Neural cell (in vitro differentiated cells): Measurements from ENCODE around the gene IRAK2.

ENCODE experiments used
- EP300 ChIP-seq: fragments of 450-650 bp; conservative IDR thresholded peaks from 2 replicates; pipeline ENCODE4 v1.6.1; 2014; ENCODE audit warnings: antibody characterized with exemption, mild to moderate bottlenecking, moderate library complexity; ENCODE audit not compliant: poor library complexity, severe bottlenecking
- EZH2 ChIP-seq: fragments of 200-600, 300-800 bp; shearing (Covaris generic), sonication (generic); IDR thresholded peaks from 2 replicates; pipeline ENCODE4 v1.6.1; 2014; ENCODE audit warnings: antibody characterized with exemption, low read length, borderline replicate concordance, mild to moderate bottlenecking; ENCODE audit not compliant: insufficient read depth, poor library complexity, severe bottlenecking
- MXI1 ChIP-seq: fragments of 450-650 bp; conservative IDR thresholded peaks from 2 replicates; pipeline ENCODE4 v1.6.1; 2014; ENCODE audit warnings: antibody characterized with exemption, mild to moderate bottlenecking; ENCODE audit not compliant: poor library complexity, severe bottlenecking
- POLR2AphosphoS5 ChIP-seq: IDR thresholded peaks from 2 replicates; pipeline ENCODE4 v1.6.1; 2012
- RAD21 ChIP-seq: fragments of 450-650 bp; conservative IDR thresholded peaks from 2 replicates; pipeline ENCODE4 v1.6.1; 2014; ENCODE audit warnings: antibody characterized with exemption, mild to moderate bottlenecking, moderate library complexity
- SMC3 ChIP-seq: fragments of 450-650 bp; conservative IDR thresholded peaks from 2 replicates; pipeline ENCODE4 v1.6.1; 2014; ENCODE audit warnings: antibody characterized with exemption, mild to moderate bottlenecking, moderate library complexity; ENCODE audit not compliant: poor library complexity
- TAF1 ChIP-seq: IDR thresholded peaks from 2 replicates; pipeline ENCODE4 v1.6.1; 2012; ENCODE audit warnings: low read depth
- TF ChIP-seq, protein P1 (sequence below): fragments of 450-650 bp; IDR thresholded peaks from 2 replicates; pipeline ENCODE4 v1.5.1; 2014; ENCODE audit warnings: antibody characterized with exemption, mild to moderate bottlenecking, moderate library complexity; ENCODE audit not compliant: poor library complexity, severe bottlenecking
- TF ChIP-seq, protein P2 (sequence below): IDR thresholded peaks from 2 replicates; pipeline ENCODE4 v1.6.1; 2012; ENCODE audit warnings: borderline replicate concordance

DNA sequence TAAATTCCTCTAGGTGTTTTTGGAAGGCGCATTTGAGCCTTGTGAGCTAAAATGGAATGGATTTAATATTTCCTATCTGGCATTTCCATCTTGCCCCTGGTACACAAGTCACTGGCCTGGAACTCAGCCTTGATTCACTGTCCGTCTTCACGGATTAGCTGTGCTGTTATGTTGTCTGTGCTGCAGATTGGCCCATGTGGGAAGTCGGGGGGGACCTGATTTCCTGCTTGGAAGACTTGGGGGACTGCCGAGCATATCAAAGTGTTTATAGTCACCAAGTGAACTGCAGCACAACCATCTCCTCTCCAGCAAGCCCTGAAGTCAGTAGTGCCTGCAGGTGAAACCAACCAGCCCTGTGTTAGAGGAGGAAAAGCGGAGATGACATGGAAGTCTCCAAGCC lies 115.9 kb downstream of the IRAK2 start:
- no peak for TF ChIP-seq SMC3
- TF ChIP-seq, protein P1, sequence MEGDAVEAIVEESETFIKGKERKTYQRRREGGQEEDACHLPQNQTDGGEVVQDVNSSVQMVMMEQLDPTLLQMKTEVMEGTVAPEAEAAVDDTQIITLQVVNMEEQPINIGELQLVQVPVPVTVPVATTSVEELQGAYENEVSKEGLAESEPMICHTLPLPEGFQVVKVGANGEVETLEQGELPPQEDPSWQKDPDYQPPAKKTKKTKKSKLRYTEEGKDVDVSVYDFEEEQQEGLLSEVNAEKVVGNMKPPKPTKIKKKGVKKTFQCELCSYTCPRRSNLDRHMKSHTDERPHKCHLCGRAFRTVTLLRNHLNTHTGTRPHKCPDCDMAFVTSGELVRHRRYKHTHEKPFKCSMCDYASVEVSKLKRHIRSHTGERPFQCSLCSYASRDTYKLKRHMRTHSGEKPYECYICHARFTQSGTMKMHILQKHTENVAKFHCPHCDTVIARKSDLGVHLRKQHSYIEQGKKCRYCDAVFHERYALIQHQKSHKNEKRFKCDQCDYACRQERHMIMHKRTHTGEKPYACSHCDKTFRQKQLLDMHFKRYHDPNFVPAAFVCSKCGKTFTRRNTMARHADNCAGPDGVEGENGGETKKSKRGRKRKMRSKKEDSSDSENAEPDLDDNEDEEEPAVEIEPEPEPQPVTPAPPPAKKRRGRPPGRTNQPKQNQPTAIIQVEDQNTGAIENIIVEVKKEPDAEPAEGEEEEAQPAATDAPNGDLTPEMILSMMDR: no peak
- TF ChIP-seq MXI1: no peak
- no peak for TF ChIP-seq TAF1
- no peak for TF ChIP-seq POLR2AphosphoS5
- TF ChIP-seq EZH2: no peak
- TF ChIP-seq, protein P2, sequence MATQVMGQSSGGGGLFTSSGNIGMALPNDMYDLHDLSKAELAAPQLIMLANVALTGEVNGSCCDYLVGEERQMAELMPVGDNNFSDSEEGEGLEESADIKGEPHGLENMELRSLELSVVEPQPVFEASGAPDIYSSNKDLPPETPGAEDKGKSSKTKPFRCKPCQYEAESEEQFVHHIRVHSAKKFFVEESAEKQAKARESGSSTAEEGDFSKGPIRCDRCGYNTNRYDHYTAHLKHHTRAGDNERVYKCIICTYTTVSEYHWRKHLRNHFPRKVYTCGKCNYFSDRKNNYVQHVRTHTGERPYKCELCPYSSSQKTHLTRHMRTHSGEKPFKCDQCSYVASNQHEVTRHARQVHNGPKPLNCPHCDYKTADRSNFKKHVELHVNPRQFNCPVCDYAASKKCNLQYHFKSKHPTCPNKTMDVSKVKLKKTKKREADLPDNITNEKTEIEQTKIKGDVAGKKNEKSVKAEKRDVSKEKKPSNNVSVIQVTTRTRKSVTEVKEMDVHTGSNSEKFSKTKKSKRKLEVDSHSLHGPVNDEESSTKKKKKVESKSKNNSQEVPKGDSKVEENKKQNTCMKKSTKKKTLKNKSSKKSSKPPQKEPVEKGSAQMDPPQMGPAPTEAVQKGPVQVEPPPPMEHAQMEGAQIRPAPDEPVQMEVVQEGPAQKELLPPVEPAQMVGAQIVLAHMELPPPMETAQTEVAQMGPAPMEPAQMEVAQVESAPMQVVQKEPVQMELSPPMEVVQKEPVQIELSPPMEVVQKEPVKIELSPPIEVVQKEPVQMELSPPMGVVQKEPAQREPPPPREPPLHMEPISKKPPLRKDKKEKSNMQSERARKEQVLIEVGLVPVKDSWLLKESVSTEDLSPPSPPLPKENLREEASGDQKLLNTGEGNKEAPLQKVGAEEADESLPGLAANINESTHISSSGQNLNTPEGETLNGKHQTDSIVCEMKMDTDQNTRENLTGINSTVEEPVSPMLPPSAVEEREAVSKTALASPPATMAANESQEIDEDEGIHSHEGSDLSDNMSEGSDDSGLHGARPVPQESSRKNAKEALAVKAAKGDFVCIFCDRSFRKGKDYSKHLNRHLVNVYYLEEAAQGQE: no peak
- no peak for TF ChIP-seq EP300
- TF ChIP-seq RAD21: no peak
